Endodermal cell (in vitro differentiated cells): ENCODE measurements around the gene STAM2. TPM values are rescaled to one million over a fixed set of nuclear protein-coding genes. Genes with fewer than 3 reads are reported as not detected.

Source experiments
- DNase-seq: peaks from one replicate; pipeline ENCODE4 v3.0.0-alpha.2; 2017
- H3K27ac ChIP-seq: 2 replicates; pipeline ENCODE4 v1.5.1; 2013; ENCODE audit warnings: mild to moderate bottlenecking, low read depth, low read length, moderate library complexity
- H3K27me3 ChIP-seq: 2 replicates; pipeline ENCODE4 v1.6.1; 2013; ENCODE audit warnings: mild to moderate bottlenecking, low read length, moderate library complexity; ENCODE audit not compliant: insufficient read depth, control insufficient read depth, poor library complexity, severe bottlenecking
- H3K36me3 ChIP-seq: 2 replicates; pipeline ENCODE4 v1.7.0; 2013; ENCODE audit warnings: mild to moderate bottlenecking, low read length, moderate library complexity; ENCODE audit not compliant: control insufficient read depth, insufficient read depth
- H3K4me1 ChIP-seq: one replicate; pipeline ENCODE4 v1.7.0; 2013; ENCODE audit warnings: low read length; ENCODE audit not compliant: control insufficient read depth, insufficient read depth
- H3K4me3 ChIP-seq: 2 replicates; pipeline ENCODE4 v1.5.1; 2013; ENCODE audit warnings: mild to moderate bottlenecking, low read length, moderate library complexity
- H3K9ac ChIP-seq: 2 replicates; pipeline ENCODE4 v1.6.1; 2013; ENCODE audit warnings: mild to moderate bottlenecking, low read length, moderate library complexity; ENCODE audit not compliant: poor library complexity, severe bottlenecking; ENCODE audit errors: extremely low read depth
- H3K9me3 ChIP-seq: 2 replicates; pipeline ENCODE4 v1.6.1; 2013; ENCODE audit warnings: mild to moderate bottlenecking, low read length, moderate library complexity; ENCODE audit not compliant: control insufficient read depth
- H3K27ac Mint-ChIP-seq: 2 replicates; pipeline ENCODE4 v1.8.0; 2020; ENCODE audit warnings: mixed read lengths
- H3K27me3 Mint-ChIP-seq: 2 replicates; pipeline ENCODE4 v1.8.0; 2021; ENCODE audit warnings: mild to moderate bottlenecking, mixed read lengths; ENCODE audit not compliant: insufficient read depth
- H3K36me3 Mint-ChIP-seq: 2 replicates; pipeline ENCODE4 v1.8.0; 2020; ENCODE audit warnings: low read depth, mixed read lengths
- H3K4me1 Mint-ChIP-seq: 2 replicates; pipeline ENCODE4 v1.8.0; 2020; ENCODE audit warnings: mixed read lengths
- H3K4me3 Mint-ChIP-seq: 2 replicates; pipeline ENCODE4 v1.8.0; 2020; ENCODE audit warnings: mild to moderate bottlenecking, moderate library complexity, mixed read lengths
- H3K9me3 Mint-ChIP-seq: 2 replicates; pipeline ENCODE4 v1.8.0; 2020; ENCODE audit warnings: mild to moderate bottlenecking, mixed read lengths
- CTCF ChIP-seq: fragments of 200-600 bp; sonication (generic); conservative IDR thresholded peaks from 2 replicates; pipeline ENCODE4 v1.5.0; 2021; ENCODE audit warnings: antibody characterized with exemption, mild to moderate bottlenecking
- WGBS, 2 experiments: methylation state at CpG; one replicate each; pipeline versions ENCODE4 v1.1.5 to v1.1.7; 2013; ENCODE audit warnings: missing lambda C conversion rate in 2 of 2, mixed read lengths in 1 of 2; ENCODE audit not compliant: insufficient coverage in 1 of 2, insufficient read length in 1 of 2; 5-methylcytosine and 5-hydroxymethylcytosine counted together
- long read RNA-seq, 4 experiments: library from polyadenylated mRNA in 2 of 4; library from RNA in 1 of 4; library from capped mRNA in 1 of 4; stranded (forward) in 3 of 4; unstranded in 1 of 4; transcript quantifications; one replicate each; pipeline ENCODE4 v2.0.0, GENCODE V29; 2020 to 2021; ENCODE audit warnings: inconsistent platforms in 1 of 4
- polyA plus RNA-seq, 2 experiments: library from polyadenylated mRNA; stranded (reverse); fragments of 50-300 nt; gene quantifications; one replicate each; pipeline ENCODE4 v1.2.3, GENCODE V29; 2013
- total RNA-seq, 2 donors: library from RNA; stranded (reverse); fragmentation: NEBNext Ultra II Directional in 1 of 2; extraction: Animal tissue kit (Norgen Biotek cat#: 25700) in 1 of 2; gene quantifications; 2 replicates in 1 of 2; 3 replicates in 1 of 2; pipeline ENCODE4 v1.2.1, GENCODE V29; 2021

The STAM2 gene
- total RNA-seq, result 10 to 100 TPM; 21.5 to 30.9 TPM
- polyA plus RNA-seq (2013, experiment 1 of 2), result 17.1 TPM
- 18.5 TPM for polyA plus RNA-seq (2013, experiment 2 of 2)
- long read RNA-seq, experiment 1, full-length matches to known transcripts, result 1 of 11 reads
- long read RNA-seq, experiment 1, partial matches to known transcripts, result 1 of 11 reads
- long read RNA-seq, experiment 1, other reads (novel, unspliced or antisense), result 9 of 11 reads
- long read RNA-seq, experiment 2, full-length matches to known transcripts, result 8 of 20 reads
- long read RNA-seq, experiment 2, partial matches to known transcripts, result 1 of 20 reads
- long read RNA-seq, experiment 2, other reads (novel, unspliced or antisense), result 11 of 20 reads
- long read RNA-seq, experiment 3, full-length matches to known transcripts, result 12 of 16 reads
- long read RNA-seq, experiment 3, partial matches to known transcripts, result 3 of 16 reads
- long read RNA-seq, experiment 3, other reads (novel, unspliced or antisense), result 1 of 16 reads
- long read RNA-seq, experiment 4, full-length matches to known transcripts, result 12 of 15 reads
- long read RNA-seq, experiment 4, partial matches to known transcripts, result 2 of 15 reads
- long read RNA-seq, experiment 4, other reads (novel, unspliced or antisense), result 1 of 15 reads

- Histone ChIP-seq H3K36me3 (no peaks in the 10 kb centered on the region), H3K4me1 (no peaks in the 10 kb centered on the region), H3K9ac (peak within 1 kb of the TSS; percentile 97), H3K4me3 (peak within 1 kb of the TSS; percentile 87), H3K27ac (peak within 1 kb of the TSS; percentile 100), H3K27me3 (no peaks in the 10 kb centered on the region), H3K9me3 (peaks cover 34% of the 10 kb centered on the region)
- 0% methylated on average over 36 to 72 of the region's 72 CpGs for WGBS, 2 experiments
- Mint-ChIP-seq H3K27ac (peak within 1 kb of the TSS; percentile 100), H3K27me3 (no peaks in the 10 kb centered on the region), H3K36me3 (peaks cover 15% of the 10 kb centered on the region), H3K4me1 (peaks cover 16% of the 10 kb centered on the region), H3K4me3 (peak within 1 kb of the TSS; percentile 91), H3K9me3 (peaks cover 38% of the 10 kb centered on the region)
- TF ChIP-seq CTCF, result peak; percentile 98
- peak; percentile 98 for DNase-seq
These were observed at the start of gene STAM2 for GRCh38 chr2:152175368-152176112. Gene STAM2 (minus strand): TSS chr2:152175763. CDS start chr2:152175642, 121 bp downstream.

- Histone ChIP-seq H3K4me1 (no peaks in the 10 kb centered on the region), H3K27me3 (no peaks in the 10 kb centered on the region), H3K9me3 (no peaks in the 10 kb centered on the region), H3K9ac (no peak overlapping the region), H3K27ac (no peak overlapping the region), H3K4me3 (no peak overlapping the region), H3K36me3 (no peaks in the 10 kb centered on the region)
- peaks cover 20% of the 10 kb centered on the region for H3K4me1 Mint-ChIP-seq
- no peak for TF ChIP-seq CTCF
- H3K27me3 Mint-ChIP-seq, result no peaks in the 10 kb centered on the region
- H3K36me3 Mint-ChIP-seq, result no peaks in the 10 kb centered on the region
- no peak for DNase-seq
- no peak overlapping the region for H3K27ac Mint-ChIP-seq
- 82% methylated on average over 2 of the region's 2 CpGs; no CpG with 5 or more reads in 1 of the 2 experiments for WGBS, 2 experiments
- no peaks in the 10 kb centered on the region for H3K9me3 Mint-ChIP-seq
- H3K4me3 Mint-ChIP-seq, result no peak overlapping the region
These were observed 48.4 kb upstream of the STAM2 start for GRCh38 chr2:152223977-152224376.

- peaks cover 20% of the 10 kb centered on the region for H3K4me1 Mint-ChIP-seq
- no peak for DNase-seq
- no peaks in the 10 kb centered on the region for H3K9me3 ChIP-seq
- H3K27ac ChIP-seq, result peak overlapping the region; percentile 21
- no peak for TF ChIP-seq CTCF
- WGBS, 2 experiments, result 69 to 74% methylated on average over 2 to 6 of the region's 7 CpGs
- H3K27ac Mint-ChIP-seq, result no peak overlapping the region
- peak overlapping the region; percentile 56 for H3K4me3 ChIP-seq
- no peaks in the 10 kb centered on the region for H3K27me3 Mint-ChIP-seq
- no peak overlapping the region for H3K4me3 Mint-ChIP-seq
- H3K9me3 Mint-ChIP-seq, result no peaks in the 10 kb centered on the region
- H3K36me3 ChIP-seq, result no peaks in the 10 kb centered on the region
- no peaks in the 10 kb centered on the region for H3K36me3 Mint-ChIP-seq
- H3K27me3 ChIP-seq, result no peaks in the 10 kb centered on the region
- no peaks in the 10 kb centered on the region for H3K4me1 ChIP-seq
- H3K9ac ChIP-seq, result no peak overlapping the region
These were observed 47.5 kb upstream of the STAM2 start for GRCh38 chr2:152222975-152223637.
